HG02610 (cell line): ENCODE measurements around the gene LPAR1.

Experiments used
- ATAC-seq: cut with Tn5 transposase; IDR thresholded peaks from one replicate; pipeline ENCODE4 v1.9.1; 2021; ENCODE audit warnings: mild to moderate bottlenecking, moderate library complexity; ENCODE audit not compliant: unreplicated experiment

LPAR1 gene

DNA sequence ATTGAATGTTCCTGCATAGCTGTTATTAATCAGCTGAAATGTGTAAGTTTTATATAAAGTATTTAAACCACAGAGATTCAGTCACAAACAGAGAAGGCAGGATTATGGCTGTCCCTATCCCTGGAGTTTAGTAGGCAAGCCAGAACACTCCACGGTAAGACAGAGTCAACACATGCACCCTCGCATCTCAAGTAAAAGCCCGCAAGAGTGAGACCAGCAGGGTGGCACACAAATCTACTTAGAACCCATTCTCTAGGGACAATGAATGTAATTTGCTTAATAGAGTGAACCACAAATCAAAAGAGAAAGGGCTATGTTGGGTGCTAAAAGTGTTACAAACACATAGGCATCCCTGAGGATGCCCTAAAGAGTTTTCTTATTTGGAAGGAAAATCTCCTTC, 35.1 kb downstream of the LPAR1 start:
- ATAC-seq: no peak

DNA sequence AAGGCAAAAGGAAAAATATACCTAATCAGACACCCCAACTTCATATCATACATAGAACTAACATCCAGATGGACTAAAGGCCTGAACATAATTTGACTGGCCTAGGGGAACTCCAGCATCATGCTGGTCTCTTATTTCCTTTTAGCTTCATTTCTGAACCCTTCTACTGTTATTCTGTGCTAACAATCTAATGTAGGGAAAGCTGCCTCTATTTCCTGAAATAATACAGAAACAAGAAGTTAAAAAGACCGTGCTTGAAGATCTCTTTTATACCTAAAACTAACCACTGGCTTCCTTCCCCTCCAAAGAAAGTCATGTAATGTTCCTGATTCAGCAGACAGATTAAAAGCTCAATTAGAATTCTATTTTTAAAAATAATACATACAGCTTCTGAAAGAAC, 36.7 kb downstream of the LPAR1 start:
- ATAC-seq: no peak

DNA sequence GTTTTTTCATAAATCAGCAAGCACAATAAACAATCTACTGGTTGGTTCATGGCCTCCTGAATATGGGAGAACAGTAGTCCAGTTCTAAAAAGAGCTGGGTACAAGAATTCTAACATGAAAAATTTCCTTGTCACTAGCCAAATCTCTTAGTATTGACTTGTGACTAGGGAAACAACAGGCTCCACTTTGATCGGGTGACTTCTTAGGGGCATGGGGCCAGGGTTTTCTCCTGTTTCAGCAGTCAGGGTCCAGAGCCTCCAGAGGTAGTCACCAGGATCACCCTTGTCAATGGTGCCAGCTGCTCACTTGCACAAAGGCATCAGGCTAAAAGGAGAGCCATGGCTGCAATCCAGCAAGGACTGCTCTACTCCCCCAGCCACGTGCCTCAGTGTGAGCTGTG, 38.1 kb downstream of the LPAR1 start:
- ATAC-seq: no peak

DNA sequence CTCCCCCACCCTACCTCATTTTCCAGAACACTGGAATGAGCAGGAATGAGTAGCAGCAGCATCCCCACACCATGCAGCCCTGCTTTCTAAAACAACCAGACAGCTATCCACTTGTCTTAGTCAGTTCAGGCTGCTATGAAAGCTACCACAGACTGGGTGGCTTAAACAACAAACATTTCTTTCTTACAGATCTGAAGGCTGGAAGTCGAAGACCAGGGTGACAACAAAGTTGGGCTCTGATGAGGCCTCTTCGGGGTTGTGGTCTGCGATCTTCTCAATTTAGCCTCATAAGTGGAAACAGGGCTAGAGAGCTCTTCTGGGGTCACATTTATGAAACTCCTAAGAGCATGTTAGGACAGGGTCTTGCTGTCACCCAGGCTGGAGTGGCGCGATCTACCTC, 38.9 kb downstream of the LPAR1 start:
- ATAC-seq: no peak

DNA sequence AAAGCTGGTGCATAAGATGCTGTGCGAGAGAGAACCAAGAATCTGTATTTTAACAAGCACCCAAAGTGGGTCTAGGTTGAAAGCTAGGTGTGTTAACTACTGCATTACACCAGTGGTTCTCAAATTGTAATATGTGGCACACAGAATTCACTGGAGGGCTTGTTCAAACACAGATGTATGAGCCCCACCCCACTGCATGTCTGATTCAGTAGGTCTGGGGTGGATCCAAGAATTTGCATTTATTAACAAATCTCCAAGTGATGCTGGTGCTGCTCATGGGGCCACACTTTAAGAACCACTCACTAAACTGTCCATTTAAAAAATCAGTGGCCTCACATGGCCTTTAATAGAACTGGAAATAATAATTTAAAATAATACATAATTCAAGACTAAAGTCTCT, 40.4 kb downstream of the LPAR1 start:
- ATAC-seq: no peak

DNA sequence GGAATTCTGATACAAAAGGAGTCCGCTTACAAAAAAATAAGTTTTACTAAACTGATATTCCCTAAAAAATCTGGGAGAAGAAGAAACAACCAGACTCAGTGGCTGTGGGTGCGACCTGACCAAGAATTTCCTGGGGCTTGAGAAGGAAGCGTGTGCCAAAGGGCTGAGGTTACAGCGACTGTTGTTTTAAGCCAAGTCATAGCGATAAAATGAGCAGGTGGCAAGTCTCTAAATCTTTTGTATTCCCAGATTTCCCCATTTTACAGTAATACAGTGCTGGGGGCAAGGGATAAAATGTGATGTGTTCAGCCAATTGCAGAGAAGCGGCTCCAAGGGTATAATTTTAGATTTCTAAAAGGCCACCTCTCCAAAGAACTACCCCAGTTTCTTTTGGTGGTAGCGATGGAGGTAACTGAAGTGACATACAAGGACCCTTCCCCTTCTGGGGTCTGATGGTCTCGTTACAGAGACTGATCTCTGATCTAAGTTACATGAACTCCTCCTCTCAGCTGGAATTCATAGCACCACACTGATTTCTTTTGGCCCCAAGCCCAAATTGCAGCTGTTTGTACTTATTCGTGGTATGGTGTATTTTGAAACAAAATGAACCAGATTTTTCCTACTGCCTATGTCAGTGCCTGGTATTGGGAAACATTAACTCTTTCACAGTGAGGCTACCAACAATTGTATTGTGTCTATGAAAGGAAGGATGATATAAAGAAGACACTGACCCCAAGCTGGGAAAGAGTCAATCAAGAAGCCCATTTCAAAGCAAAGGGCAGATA, 41.6 kb downstream of the LPAR1 start:
- ATAC-seq: no peak

DNA sequence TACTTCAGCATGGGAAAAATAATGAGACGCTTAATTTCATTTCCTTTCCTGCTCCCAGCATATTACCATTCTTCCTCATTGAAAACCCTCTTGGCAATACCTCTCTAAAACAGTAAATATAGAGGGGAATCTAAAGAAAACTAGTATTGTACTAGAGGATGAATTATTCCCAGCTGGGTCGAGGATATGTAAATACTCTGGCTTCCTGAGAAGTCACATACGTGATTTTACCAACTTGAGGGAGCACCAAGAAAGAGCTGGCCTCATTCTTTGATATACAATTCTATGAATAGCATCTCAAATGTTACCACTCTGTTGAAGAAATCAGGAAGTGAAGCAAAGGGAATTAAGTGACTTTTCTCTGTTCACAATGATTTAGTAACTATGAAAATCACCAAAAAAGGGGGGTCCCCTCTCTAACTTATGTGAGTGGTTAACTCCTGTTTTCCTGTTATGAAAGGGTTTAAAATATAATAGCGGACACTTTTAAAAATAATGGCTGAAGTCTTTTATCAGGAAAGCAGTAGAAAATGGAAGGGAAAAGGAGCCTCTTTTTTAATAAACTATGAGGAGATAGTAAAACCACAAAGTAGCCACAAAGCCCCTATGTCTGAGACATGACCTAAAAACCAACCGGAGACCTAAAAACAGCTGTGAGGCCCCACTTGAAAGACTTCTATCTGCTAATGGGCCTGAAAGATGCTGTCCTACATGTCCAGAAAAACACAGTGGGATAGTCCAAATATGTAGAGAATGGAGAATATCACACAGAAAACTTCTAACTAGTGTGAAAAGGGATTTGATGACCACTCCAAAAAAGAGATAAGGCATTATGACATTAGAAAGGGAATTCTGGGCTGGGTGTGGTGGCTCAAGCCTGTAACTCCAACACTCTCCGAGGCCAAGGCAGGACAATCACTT, 42.6 kb downstream of the LPAR1 start:
- ATAC-seq: no peak

DNA sequence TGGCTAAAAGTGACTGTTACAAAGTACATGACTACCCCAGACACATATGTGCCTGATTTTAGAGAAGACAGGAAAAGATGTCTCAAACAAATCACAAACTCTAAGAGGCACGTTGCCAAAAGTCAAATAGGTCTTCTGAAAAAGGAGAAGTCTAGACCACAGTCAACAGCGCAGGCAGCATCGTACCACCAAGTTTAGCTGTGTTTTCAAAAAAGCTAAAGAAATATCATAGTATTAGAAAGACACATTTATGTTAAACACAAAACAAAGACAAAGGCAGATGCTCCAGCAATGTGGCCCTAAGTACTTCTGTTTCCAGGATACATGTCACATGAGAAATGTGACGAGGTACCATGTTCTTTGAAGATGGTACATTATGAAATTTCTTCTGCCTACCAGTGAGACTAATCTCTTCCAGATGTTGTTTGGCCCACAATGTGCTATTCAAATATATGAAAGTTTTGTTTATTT, 43.5 kb downstream of the LPAR1 start:
- ATAC-seq: no peak

DNA sequence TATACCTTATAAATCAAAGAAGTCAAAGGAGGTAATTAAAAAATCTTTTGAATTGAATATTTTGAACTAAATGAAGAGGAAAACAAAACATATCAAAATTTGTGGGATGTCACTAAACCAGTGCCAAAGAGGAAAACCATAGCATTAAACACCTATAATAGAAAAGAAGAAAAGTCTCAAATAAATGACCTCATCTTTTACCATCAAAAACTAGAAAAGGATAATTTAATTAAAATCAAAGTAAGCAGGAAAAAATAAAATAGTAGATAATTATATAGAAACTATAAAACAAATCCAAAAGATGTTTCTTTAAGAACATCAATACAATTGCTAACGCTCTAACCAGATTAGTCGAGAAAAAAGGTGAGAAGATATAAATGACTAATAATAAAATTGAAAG, 47.8 kb downstream of the LPAR1 start:
- no peak for ATAC-seq

DNA sequence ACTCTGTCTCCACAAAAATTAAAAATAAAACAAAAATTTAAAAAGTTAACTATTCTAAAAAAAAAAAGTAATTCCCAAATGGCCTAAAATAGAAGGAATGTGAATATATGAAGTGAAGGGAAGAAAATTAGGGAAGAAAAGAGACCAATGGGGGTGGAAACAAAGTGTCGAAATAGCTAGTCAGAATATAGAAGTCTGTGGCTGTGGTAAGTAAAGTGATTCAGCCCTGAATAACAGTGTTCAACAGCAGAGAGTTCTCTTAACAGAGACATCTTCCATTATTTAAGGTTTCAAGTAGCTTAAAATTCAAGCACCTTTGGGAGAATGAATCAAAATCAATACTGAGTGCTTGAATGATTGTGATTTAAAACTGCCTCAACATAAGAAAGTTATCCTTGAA, 51.7 kb downstream of the LPAR1 start:
- ATAC-seq: no peak

DNA sequence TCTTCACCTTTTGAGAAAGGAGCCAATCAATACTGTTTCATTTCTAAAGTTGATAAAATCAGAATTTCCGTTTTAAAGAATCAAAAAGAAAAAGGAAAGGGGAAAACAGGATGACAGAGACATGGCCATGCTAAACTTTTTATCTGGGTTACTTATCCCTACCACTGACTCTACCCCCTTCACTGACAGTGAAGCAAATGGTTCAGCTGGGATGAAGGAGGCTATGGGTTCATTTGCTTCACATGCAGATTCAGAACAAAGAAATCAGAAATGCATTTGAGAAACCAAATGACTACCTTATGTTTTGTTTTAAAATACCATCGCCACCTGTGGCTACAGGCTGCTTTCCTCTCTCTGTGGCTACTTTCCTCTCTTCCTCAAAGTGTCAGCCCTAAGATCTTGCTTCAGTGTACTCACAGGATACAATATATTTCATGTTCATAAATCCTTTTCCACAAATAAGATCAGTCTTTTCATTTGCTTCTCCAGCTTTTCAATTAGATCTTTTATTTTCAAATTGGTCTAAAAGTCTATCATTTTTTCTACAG, 53.3 kb downstream of the LPAR1 start:
- no peak for ATAC-seq

DNA sequence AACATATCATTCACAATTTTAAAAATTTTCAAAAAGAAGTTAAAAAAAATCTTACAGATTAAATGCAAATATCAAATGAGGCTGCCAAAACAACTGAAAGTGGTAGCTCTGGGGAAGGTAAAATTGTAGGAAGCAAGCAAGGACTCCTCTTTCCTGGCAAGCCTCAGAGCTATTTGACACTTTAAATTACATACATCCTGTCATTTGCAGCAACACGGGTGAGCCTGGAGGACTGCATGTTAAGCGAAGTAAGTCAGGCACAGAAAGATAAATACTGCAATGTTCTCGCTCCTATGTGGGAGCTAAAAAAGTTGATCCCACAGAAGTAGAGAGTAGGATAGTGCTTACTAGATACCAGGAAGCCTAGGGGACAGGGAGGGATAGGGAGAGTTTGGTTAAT, 58.0 kb downstream of the LPAR1 start:
- no peak for ATAC-seq

DNA sequence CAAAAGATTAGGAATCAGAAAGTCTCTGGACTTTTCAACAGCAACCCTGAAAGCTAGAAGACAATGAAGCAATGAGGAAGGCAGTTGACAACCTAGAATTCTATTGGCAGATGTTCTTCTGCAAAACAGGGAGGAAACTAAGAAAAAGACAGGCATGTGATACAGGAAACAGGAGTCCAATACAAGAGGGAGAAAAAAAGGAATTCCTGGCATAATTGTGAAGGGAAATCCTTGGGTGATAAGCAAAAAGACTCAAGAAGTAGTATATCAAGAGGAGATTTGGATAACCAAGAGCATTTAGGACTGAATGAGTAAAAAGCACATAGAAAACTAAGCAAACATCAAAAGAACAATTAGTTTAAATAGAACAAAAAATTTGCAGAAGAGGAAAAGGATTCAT, 58.6 kb downstream of the LPAR1 start:
- no peak for ATAC-seq

DNA sequence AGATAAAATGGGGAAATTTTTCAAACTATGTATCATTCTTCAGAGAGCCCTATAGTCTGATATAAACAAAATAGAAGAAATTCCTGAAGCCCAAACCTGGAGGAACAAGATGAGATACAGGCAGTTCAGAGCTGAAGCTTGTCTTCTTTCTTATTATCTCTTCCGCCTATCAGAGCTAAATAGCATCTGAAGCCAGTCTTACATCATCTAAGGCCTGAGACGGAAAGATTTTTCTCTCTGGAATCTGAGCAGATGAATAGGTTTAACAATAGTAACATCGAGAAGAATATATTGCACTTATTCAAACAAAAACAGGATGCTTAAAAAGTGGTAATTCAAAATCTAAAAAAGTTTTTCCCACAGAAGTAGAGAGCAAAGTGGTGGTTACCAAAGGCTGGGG, 59.8 kb downstream of the LPAR1 start:
- ATAC-seq: no peak

DNA sequence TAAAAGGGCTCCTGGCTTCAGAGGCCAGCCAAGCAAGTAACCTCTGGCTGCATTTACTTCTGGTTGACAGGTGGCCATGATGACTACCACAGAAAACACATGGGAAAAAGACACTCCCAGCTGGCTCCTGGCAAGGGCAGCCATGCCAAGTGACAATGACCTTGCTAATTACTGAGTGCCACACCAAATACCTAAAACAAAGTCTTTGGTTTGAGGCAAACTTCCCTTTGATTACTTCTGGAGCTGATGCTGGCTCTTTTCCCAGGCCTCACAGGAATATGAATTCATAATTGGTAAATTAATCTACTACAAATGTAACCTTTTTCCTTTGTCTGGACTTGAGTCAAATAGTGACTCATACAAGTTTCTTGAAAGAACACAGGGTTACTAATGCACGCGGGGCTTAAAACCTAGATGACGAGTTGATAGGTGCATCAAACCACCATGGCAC, 61.0 kb downstream of the LPAR1 start:
- ATAC-seq: no peak

DNA sequence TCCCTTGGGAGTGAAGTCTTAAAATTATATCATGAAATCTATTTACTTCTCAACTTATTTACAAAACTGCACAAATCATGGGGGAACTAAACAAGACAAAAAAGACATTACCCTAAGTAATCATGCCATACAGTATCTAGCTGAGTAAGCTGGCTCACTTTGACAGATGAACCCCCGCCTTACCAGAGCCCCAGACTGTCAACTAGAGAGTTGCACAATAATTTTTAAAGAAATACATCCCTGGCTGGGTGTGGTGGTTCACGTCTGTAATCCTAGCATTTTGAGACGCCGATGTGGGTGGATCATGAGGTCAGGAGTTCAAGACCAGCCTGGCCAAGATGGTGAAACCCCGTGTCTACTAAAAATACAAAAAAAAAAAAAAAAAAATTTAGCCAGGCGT, 62.3 kb downstream of the LPAR1 start:
- ATAC-seq: no peak

DNA sequence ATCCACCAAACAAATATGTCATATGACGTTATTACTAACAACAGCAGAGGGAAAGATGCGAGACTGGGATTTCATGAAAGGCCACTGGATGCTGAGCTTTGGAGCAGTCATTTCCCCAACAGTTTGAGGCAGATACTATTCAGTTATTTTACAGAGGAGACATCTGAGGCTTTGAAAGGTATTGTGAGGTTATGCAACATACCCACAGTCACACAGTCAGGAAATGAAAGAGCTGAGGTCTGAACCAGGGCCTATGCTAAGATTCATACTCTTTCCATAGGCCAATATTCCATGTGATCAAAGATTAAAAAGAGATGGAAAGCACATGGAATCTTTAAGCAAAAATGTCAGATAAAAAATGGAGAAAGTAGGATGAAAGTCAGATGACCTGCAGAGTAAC, 63.0 kb downstream of the LPAR1 start:
- ATAC-seq: no peak

DNA sequence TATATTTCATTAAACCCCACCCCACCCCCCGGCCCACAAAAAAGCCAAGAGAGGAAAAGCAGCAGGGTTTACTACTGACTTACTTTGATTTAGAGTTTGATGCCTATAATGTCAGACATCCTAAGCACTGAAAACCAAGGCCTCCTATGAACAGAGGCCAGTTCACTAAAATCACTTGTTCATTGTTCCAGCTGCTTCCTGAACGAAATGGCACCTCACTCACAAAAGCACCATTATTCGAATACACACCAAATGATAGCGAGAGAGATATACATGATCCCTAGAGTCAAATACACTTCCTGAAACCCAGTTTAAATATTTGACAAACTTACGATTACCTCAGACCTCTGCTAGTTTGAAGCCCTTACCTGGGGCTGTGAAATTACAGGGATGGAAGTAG, 66.6 kb downstream of the LPAR1 start:
- ATAC-seq: no peak

DNA sequence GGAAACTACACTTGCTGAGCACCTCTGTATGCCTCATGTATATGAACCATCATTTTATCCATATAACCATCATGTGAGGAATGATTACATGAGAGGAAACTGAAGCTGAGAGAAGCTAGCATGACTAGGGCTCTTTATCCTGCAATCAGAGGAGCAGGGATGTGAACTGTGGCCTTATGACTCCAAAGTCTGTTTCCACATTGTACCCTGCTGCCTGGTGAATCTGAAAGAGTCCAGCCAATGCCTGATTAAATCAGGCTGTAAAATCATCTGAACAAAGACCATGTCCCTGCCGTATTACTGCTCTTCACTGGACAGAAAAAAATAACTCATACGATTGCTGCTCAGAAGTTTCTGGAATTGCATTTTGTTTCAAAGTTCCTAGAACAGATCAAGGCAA, 67.0 kb downstream of the LPAR1 start:
- no peak for ATAC-seq

DNA sequence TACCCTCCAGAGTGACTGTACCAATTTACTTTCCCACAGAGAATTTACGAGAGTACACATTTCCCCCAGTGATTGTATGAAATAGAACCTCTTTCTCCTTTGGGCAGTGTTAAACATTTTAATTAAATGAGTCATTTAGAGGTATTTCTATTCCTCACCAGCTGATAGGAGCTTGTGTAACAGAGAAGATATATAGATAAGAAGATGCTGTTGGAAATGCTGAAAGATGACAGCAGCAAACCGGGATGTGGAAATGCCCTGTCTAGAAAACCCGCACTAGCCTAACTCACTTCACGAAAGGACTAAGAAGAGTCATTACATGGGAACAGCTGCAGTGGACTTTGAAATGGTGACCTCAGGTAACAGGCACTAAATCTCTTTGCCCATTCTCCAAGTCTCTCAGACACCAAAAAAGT, 68.3 kb downstream of the LPAR1 start:
- ATAC-seq: no peak

DNA sequence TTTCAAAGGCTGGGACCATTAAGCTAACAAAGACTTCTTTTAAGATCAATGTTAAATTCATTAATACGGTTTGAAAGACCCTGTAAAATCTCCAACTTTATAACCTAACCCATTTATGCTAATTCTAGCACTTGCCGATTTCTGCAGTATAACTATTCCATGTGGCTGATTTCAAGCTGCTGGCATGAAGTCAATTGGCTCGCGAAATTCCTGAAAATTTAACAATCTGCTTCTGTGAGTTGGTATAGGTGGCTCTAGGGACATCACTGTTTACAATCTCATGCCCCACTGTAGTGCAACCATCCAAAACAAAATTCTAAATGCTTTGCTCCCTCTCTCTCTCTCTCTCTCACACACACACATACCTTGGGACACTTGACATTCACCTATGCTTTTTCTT, 70.2 kb downstream of the LPAR1 start:
- no peak for ATAC-seq

DNA sequence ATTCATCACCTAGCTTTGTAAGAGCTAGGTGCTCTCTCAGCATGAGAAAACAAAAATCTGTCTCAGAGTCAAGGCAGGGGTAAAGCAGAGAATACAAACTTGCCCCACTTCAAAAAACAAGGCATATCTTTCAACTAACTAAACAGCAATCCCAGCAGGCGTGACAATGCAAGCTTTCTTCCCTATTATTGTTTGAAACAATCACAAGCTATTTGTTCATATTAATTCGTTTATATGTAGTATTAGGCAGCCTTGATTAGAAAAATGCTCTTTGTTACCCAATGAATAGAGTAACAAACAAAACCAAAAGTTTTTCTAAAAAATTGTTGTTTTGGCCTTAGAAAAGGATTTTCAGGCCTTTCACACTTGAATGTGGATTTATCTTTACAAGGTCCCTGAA, 71.1 kb downstream of the LPAR1 start:
- ATAC-seq: no peak
